Thoracic aorta (tissue), 2 donors: ENCODE data around the gene LAMTOR3. TPM values are rescaled to one million over a fixed set of nuclear protein-coding genes. Genes with fewer than 3 reads are reported as not detected.
"Not testable (repeated sequence)": the region's sequence is repeated elsewhere in the genome, so short reads cannot be mapped to it uniquely, and the experiment has no call there.

Experiments
- ATAC-seq: fragments of 150-250 bp; one replicate; pipeline ENCODE4 v1.8.0; 2017; ENCODE audit warnings: low read depth; ENCODE audit not compliant: insufficient number of reproducible peaks, low FRiP score
- DNase-seq: peaks from one replicate; pipeline ENCODE4 v3.0.0-alpha.2; 2020; ENCODE audit warnings: low spot score
- H3K27ac ChIP-seq, 2 donors: fragments of 200-600 bp; sonication (generic); 1 replicate in 1 of 2; 2 replicates in 1 of 2; pipeline ENCODE4 v1.5.1; 2016; ENCODE audit warnings: mild to moderate bottlenecking in 2 of 2, moderate library complexity in 2 of 2
- H3K27me3 ChIP-seq: fragments of 200-600 bp; sonication (generic); replicated peaks from 2 replicates; pipeline ENCODE4 v1.6.0; 2016; ENCODE audit warnings: mild to moderate bottlenecking; ENCODE audit not compliant: insufficient read depth
- H3K36me3 ChIP-seq: fragments of 200-600 bp; sonication (generic); one replicate; pipeline ENCODE4 v1.5.1; 2016
- H3K4me1 ChIP-seq, 2 donors: fragments of 200-600 bp; sonication (generic); 1 replicate in 1 of 2; 2 replicates in 1 of 2; pipeline versions ENCODE4 v1.5.1 to v1.6.0; 2016; ENCODE audit warnings: low read depth in 2 of 2, mild to moderate bottlenecking in 1 of 2; ENCODE audit not compliant: control insufficient read depth in 1 of 2
- H3K4me3 ChIP-seq: fragments of 200-600 bp; sonication (generic); 2 replicates; pipeline ENCODE4 v1.5.1; 2016; ENCODE audit warnings: mild to moderate bottlenecking
- H3K9me3 ChIP-seq: fragments of 200-600 bp; sonication (generic); 2 replicates; pipeline ENCODE4 v1.5.1; 2016
- CTCF ChIP-seq: fragments of 200-600 bp; sonication (generic); IDR thresholded peaks from one replicate; pipeline ENCODE4 v1.5.1; 2019; ENCODE audit warnings: antibody characterized with exemption
- total RNA-seq, 2 donors: library from RNA; depleted of rRNA; stranded (reverse); fragments of >200 nt; gene quantifications; one replicate each; pipeline versions ENCODE4 v1.1.0 to v1.2.3, GENCODE V29; 2016

Gene LAMTOR3
- total RNA-seq, 2 donors from 2014 or later = 28.4 to 29.5 TPM

- peaks cover 14 to 26% of the 10 kb centered on the region in 2 donors for H3K4me1 ChIP-seq
- no peaks in the 10 kb centered on the region for H3K9me3 ChIP-seq
- no peaks in the 10 kb centered on the region for H3K27me3 ChIP-seq
- peak overlapping the region in 1 of 2 donors; percentile 24 for H3K27ac ChIP-seq
- H3K4me3 ChIP-seq = no peak overlapping the region
- TF ChIP-seq CTCF = no peak
- no peak for ATAC-seq
- DNase-seq = no peak
- H3K36me3 ChIP-seq = no peaks in the 10 kb centered on the region
Measured at GRCh38 chr4:99832758-99833157, 61.5 kb downstream of the LAMTOR3 start.

GRCh38 chr4:99832321-99832720 lies 61.9 kb downstream of the LAMTOR3 start:
- no peak for TF ChIP-seq CTCF
- H3K27me3 ChIP-seq = no peaks in the 10 kb centered on the region
- no peaks in the 10 kb centered on the region for H3K9me3 ChIP-seq
- H3K4me3 ChIP-seq = no peak overlapping the region
- H3K4me1 ChIP-seq = peaks cover 14 to 26% of the 10 kb centered on the region in 2 donors
- ATAC-seq (peak; percentile 70), DNase-seq (no peak)
- H3K27ac ChIP-seq = peak overlapping the region in 1 of 2 donors; percentile 24
- no peaks in the 10 kb centered on the region for H3K36me3 ChIP-seq

GRCh38 chr4:99830051-99830450 lies 64.2 kb downstream of the LAMTOR3 start:
- not testable (repeated sequence) for DNase-seq, H3K27ac ChIP-seq, H3K27me3 ChIP-seq, ATAC-seq, H3K4me3 ChIP-seq, H3K9me3 ChIP-seq, H3K36me3 ChIP-seq
- H3K4me1 ChIP-seq = peaks cover 14 to 26% of the 10 kb centered on the region in 2 donors

GRCh38 chr4:99828477-99828876 lies 65.8 kb downstream of the LAMTOR3 start:
- Histone ChIP-seq H3K4me3 (no peak overlapping the region), H3K9me3 (no peaks in the 10 kb centered on the region), H3K27me3 (no peaks in the 10 kb centered on the region), H3K27ac (peak overlapping the region; percentile 25 to 27), H3K4me1 (peaks cover 14 to 29% of the 10 kb centered on the region in 2 donors), H3K36me3 (no peaks in the 10 kb centered on the region)
- no peak for DNase-seq
- ATAC-seq = no peak
- TF ChIP-seq CTCF = no peak

Other genes with a start within 250 kb of the LAMTOR3 start
- under 1 TPM; 0.07 to 0.14 TPM for gene C4orf54, start 236.6 kb downstream of the LAMTOR3 start, total RNA-seq
- 1 to 10 TPM; 1.6 TPM for gene DAPP1, start 77.6 kb downstream of the LAMTOR3 start, total RNA-seq
- 10 to 100 TPM; 32.6 to 58.2 TPM for gene DNAJB14, start 52.2 kb upstream of the LAMTOR3 start, total RNA-seq
- 100 to 1,000 TPM in 1 of 2 donors, 10 to 100 TPM in 1; 65.3 to 115 TPM for gene H2AZ1, start 55.8 kb upstream of the LAMTOR3 start, total RNA-seq